Skeletal muscle satellite cell (primary cell): Measurements from ENCODE around the gene IGIP.

Source experiments
- H3K27me3 ChIP-seq: 2 replicates; pipeline ENCODE4 v1.7.0; 2013; ENCODE audit warnings: low read length; ENCODE audit not compliant: control insufficient read depth, insufficient read depth
- H3K36me3 ChIP-seq: 2 replicates; pipeline ENCODE4 v1.7.0; 2013; ENCODE audit warnings: mild to moderate bottlenecking, control low read depth, low read length; ENCODE audit not compliant: insufficient read depth
- H3K4me1 ChIP-seq: 2 replicates; pipeline ENCODE4 v1.7.0; 2013; ENCODE audit warnings: low read length; ENCODE audit not compliant: control insufficient read depth, insufficient read depth
- H3K4me2 ChIP-seq: 2 replicates; pipeline ENCODE4 v1.7.0; 2013; ENCODE audit warnings: mild to moderate bottlenecking, low read length
- H3K4me3 ChIP-seq: 2 replicates; pipeline ENCODE4 v1.7.0; 2013; ENCODE audit warnings: low read length
- H3K9ac ChIP-seq: 2 replicates; pipeline ENCODE4 v1.7.0; 2013; ENCODE audit warnings: mild to moderate bottlenecking, low read depth, low read length, moderate library complexity
- H3K9me3 ChIP-seq: replicated peaks from 2 replicates; pipeline ENCODE4 v1.7.0; 2013; ENCODE audit warnings: mild to moderate bottlenecking, control low read depth, low read length

Gene IGIP

GRCh38 chr5:140128376-140128775 is 2.6 kb downstream of the IGIP start:
- no peak overlapping the region for H3K4me3 ChIP-seq
- no peak overlapping the region for H3K9ac ChIP-seq
- no peak overlapping the region for H3K4me2 ChIP-seq
- H3K4me1 ChIP-seq, result peaks cover 18% of the 10 kb centered on the region
- no peaks in the 10 kb centered on the region for H3K27me3 ChIP-seq
- no peaks in the 10 kb centered on the region for H3K36me3 ChIP-seq
- no peaks in the 10 kb centered on the region for H3K9me3 ChIP-seq

GRCh38 chr5:140130949-140131733 is 5.4 kb downstream of the IGIP start:
- Histone ChIP-seq H3K36me3 (no peaks in the 10 kb centered on the region), H3K4me2 (peak overlapping the region; percentile 47), H3K9ac (no peak overlapping the region), H3K4me1 (peaks cover 18% of the 10 kb centered on the region), H3K27me3 (no peaks in the 10 kb centered on the region), H3K9me3 (no peaks in the 10 kb centered on the region), H3K4me3 (no peak overlapping the region)

- H3K4me3 ChIP-seq, result no peak overlapping the region
- H3K9ac ChIP-seq, result no peak overlapping the region
- H3K27me3 ChIP-seq, result no peaks in the 10 kb centered on the region
- no peaks in the 10 kb centered on the region for H3K36me3 ChIP-seq
- peak overlapping the region; percentile 47 for H3K4me2 ChIP-seq
- H3K9me3 ChIP-seq, result no peaks in the 10 kb centered on the region
- H3K4me1 ChIP-seq, result peaks cover 18% of the 10 kb centered on the region
Observed at GRCh38 chr5:140131967-140132409, 6.3 kb downstream of the IGIP start.

- Histone ChIP-seq H3K4me1 (peaks cover 18% of the 10 kb centered on the region), H3K9me3 (no peaks in the 10 kb centered on the region), H3K4me2 (no peak overlapping the region), H3K36me3 (no peaks in the 10 kb centered on the region), H3K4me3 (no peak overlapping the region), H3K27me3 (no peaks in the 10 kb centered on the region), H3K9ac (no peak overlapping the region)
Observed at GRCh38 chr5:140133514-140134167, 7.9 kb downstream of the IGIP start.

- Histone ChIP-seq H3K4me3 (no peak overlapping the region), H3K4me2 (no peak overlapping the region), H3K9ac (no peak overlapping the region), H3K9me3 (no peaks in the 10 kb centered on the region), H3K27me3 (no peaks in the 10 kb centered on the region), H3K36me3 (no peaks in the 10 kb centered on the region), H3K4me1 (peaks cover 18% of the 10 kb centered on the region)
Observed at GRCh38 chr5:140134277-140134935, 8.7 kb downstream of the IGIP start.

GRCh38 chr5:140135127-140135526 is 9.4 kb downstream of the IGIP start:
- no peak overlapping the region for H3K4me2 ChIP-seq
- H3K36me3 ChIP-seq, result no peaks in the 10 kb centered on the region
- H3K9ac ChIP-seq, result no peak overlapping the region
- H3K9me3 ChIP-seq, result no peaks in the 10 kb centered on the region
- peaks cover 18% of the 10 kb centered on the region for H3K4me1 ChIP-seq
- H3K4me3 ChIP-seq, result no peak overlapping the region
- H3K27me3 ChIP-seq, result no peaks in the 10 kb centered on the region

- Histone ChIP-seq H3K36me3 (no peaks in the 10 kb centered on the region), H3K9ac (no peak overlapping the region), H3K4me2 (no peak overlapping the region), H3K9me3 (no peaks in the 10 kb centered on the region), H3K27me3 (no peaks in the 10 kb centered on the region), H3K4me3 (no peak overlapping the region), H3K4me1 (peaks cover 14% of the 10 kb centered on the region)
Observed at GRCh38 chr5:140136624-140137023, 10.9 kb downstream of the IGIP start.

- Histone ChIP-seq H3K4me1 (peaks cover 1% of the 10 kb centered on the region), H3K9ac (no peak overlapping the region), H3K27me3 (no peaks in the 10 kb centered on the region), H3K36me3 (no peaks in the 10 kb centered on the region), H3K4me3 (no peak overlapping the region), H3K4me2 (no peak overlapping the region), H3K9me3 (no peaks in the 10 kb centered on the region)
Observed at GRCh38 chr5:140140435-140140834, 14.7 kb downstream of the IGIP start.

GRCh38 chr5:140141241-140141640 is 15.5 kb downstream of the IGIP start:
- Histone ChIP-seq H3K4me2 (no peak overlapping the region), H3K36me3 (no peaks in the 10 kb centered on the region), H3K9me3 (no peaks in the 10 kb centered on the region), H3K4me1 (peaks cover 8% of the 10 kb centered on the region), H3K4me3 (no peak overlapping the region), H3K27me3 (no peaks in the 10 kb centered on the region), H3K9ac (no peak overlapping the region)

GRCh38 chr5:140142246-140142645 is 16.5 kb downstream of the IGIP start:
- H3K4me3 ChIP-seq, result no peak overlapping the region
- no peak overlapping the region for H3K9ac ChIP-seq
- no peaks in the 10 kb centered on the region for H3K36me3 ChIP-seq
- no peak overlapping the region for H3K4me2 ChIP-seq
- peaks cover 9% of the 10 kb centered on the region for H3K4me1 ChIP-seq
- H3K27me3 ChIP-seq, result no peaks in the 10 kb centered on the region
- no peaks in the 10 kb centered on the region for H3K9me3 ChIP-seq

- no peak overlapping the region for H3K4me3 ChIP-seq
- no peaks in the 10 kb centered on the region for H3K9me3 ChIP-seq
- H3K36me3 ChIP-seq, result no peaks in the 10 kb centered on the region
- H3K4me1 ChIP-seq, result peaks cover 9% of the 10 kb centered on the region
- no peak overlapping the region for H3K9ac ChIP-seq
- peaks cover 6% of the 10 kb centered on the region for H3K27me3 ChIP-seq
- H3K4me2 ChIP-seq, result no peak overlapping the region
Observed at GRCh38 chr5:140142856-140143255, 17.1 kb downstream of the IGIP start.
